Activated naive CD4-positive, alpha-beta T cell (primary cell): Measurements from ENCODE around the gene PCED1B.

Experiments
- DNase-seq, 4 experiments: peaks; one replicate each; lab custom pipeline; 2025; lab: John Stamatoyannopoulos, UW

PCED1B gene

DNA sequence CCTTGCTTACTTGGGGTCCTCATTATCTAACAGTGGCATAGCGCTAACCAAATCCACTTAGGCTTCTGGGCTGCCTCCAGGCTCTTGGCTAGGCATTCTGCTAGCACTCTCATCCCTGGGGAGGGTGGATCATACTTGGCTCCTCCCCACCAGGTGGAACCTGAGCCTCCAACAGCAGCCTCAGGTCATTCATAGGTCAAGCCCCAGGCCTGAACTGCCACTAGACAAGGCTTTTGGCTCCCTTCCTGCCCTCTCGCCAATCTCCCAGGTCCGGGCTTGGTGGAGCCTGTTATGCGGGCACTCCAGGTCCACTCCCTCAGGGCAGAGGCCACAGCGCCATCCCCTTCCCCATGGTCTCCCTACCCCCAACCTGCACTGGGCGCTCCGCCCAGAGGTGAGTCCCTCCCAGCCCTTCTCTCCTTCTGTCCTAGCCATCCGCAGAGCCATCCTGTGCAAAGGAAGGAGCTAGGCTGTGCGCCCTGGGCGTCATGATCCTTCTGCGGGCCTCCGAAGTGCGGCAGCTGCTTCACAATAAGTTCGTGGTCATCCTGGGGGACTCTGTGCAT lies 155.2 kb downstream of the PCED1B start:
- DNase-seq, result no peak

DNA sequence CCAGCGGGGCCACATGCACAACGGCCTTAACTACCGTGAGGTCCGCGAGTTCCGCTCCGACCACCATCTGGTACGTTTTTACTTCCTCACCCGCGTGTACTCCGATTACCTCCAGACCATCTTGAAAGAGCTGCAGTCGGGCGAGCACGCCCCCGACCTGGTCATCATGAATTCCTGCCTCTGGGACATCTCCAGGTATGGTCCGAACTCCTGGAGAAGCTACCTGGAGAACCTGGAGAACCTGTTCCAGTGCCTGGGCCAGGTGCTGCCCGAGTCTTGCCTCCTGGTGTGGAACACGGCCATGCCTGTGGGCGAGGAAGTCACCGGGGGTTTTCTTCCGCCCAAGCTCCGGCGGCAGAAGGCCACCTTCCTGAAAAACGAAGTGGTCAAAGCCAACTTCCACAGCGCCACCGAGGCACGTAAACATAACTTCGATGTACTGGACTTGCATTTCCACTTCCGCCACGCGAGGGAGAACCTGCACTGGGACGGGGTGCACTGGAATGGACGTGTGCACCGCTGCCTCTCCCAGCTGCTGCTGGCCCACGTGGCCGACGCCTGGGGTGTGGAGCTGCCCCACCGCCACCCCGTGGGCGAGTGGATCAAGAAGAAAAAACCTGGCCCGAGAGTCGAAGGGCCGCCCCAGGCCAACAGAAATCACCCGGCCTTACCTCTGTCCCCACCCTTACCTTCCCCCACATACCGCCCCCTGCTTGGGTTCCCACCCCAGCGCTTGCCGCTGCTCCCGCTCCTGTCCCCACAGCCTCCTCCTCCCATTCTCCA lies 156.0 kb downstream of the PCED1B start:
- no peak for DNase-seq

DNA sequence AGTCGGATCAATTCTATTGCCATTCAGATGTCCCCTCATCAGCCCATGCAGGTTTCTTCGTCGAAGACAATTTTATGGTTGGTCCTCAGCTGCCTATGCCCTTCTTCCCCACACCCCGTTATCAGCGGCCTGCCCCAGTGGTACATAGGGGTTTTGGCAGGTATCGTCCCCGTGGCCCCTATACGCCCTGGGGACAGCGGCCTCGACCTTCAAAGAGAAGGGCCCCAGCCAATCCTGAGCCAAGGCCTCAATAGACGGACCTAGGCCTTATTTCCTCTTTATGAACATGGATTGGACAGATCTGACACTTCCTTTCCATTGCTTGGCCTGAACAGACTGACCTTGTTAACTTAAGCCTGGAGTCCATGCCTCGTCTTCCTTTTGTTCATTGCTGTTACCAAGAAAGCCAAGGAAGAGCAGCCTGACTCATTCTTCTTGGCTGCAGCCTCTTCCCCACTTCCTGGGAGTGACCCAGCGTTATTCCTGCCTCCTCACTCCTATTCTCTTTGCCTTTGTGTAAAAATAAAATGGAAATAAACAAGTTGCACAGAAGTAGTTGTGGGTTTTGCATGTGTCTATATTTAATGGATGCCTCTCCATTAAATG lies 156.8 kb downstream of the PCED1B start:
- DNase-seq, result no peak

DNA sequence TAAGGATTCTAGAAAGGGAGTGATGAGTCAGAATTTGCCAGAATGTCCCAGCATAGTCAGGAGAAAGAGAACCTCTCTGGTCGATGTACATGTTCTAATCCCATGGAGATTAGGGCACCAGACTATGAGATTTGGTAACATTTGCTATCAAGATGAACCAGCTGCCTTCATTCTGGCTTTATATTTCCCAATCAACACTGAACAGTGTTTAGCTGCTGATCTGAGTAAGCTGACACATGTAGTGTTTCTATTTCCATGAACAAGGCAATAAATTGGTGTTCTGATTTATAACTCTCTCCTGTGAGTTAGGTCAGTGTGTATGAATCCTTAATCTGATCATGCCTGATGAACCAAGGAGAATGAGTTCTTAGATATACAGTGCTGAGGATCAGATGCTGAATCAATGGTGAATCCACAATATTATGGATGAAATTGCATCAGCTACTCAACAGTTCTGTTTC lies 158.4 kb downstream of the PCED1B start:
- DNase-seq, result no peak

DNA sequence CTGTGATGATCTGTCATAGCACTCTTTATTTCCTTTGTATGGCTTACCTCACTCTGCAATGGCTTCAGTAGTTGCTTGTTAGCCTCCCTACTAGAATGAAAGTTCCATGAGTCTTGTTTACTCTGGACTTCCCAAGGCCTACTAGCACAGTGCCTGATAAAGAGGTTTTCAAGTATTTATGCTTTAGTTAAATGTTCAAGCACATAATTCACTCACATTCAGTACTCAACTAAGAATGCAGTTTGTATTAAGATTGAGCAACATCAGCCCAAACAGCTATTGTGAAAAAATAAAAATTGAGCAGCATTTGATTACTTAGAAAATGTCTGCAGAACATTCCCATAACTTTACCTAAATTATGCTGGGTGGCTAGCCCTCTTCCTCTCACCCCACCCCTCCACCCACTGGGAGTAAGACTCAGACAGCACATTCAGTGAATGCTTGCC lies 159.3 kb downstream of the PCED1B start:
- DNase-seq, result no peak

DNA sequence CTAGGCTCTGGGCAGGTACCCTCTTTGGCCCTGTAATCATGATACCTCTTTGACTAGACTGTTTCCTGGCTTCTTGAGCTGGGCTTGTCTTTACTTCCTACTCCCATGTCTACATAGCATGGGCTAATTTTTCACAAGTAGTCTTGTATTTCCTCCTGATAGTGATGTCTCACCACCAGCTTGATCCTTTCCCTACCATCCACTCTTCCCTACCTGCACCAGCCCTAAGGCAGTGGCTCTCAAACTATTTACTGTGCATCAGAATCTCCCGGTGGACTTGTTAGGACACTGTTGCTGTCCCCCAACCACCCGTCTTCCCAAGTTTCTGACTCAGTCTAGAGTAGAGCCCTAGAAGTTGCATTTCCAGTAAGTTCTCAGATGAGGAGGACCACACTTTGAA lies 163.0 kb downstream of the PCED1B start:
- DNase-seq, result no peak

DNA sequence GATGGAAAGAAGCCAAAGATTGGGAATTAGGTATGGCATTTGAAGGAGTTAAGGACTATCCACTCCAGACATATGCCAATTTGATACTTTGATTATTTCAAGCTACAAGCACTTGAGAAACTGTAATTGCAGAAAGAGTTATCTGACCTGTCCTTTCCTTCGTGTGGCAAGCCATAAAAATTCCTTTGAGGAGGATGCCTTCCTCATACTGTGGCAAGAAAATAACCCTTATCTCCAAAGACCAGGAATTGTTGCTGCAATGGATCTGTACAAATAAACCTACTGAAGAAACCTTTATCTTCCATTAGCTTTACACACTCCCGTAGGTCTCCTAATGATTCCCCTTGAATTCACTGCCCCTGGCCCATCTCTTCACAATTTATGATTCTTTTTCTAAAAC lies 165.4 kb downstream of the PCED1B start:
- DNase-seq, result no peak

DNA sequence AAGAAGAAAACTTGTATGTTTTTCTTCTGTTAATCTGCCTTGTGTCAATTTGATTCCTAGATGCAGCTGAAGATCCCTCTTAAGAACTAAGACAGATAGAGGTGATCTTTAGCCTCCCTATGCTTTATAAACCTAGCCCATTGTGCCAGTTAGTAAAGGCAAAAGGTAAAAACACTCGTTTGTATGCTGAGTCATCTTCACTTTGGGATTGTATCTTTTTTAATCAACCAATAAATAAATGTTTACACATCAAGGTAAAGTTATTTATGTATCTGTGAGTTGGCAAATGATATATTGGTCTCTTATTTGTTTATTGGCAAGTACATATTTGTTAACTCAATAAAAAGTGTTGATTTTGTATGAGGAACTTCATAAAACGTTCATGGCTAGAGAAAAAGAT lies 166.2 kb downstream of the PCED1B start:
- DNase-seq, result no peak

DNA sequence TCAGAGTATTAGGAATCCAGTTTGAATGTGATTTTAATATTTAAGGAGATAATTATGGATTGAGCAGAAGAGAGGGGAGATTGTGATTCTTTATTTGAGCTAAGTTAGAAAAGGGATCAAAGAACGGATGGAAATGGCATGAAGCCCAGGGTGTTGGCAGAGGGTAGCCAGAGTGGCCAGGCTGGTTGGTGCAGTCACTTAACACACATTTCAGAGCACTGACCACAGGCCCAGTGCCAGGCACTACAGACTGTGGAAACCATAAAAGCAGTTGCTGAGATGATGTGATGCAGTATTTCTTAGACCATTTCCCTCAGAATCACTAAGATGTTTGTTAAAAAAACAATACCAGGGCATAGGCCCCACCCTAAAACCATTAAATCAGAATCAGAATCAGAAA lies 168.0 kb downstream of the PCED1B start:
- DNase-seq, result no peak

DNA sequence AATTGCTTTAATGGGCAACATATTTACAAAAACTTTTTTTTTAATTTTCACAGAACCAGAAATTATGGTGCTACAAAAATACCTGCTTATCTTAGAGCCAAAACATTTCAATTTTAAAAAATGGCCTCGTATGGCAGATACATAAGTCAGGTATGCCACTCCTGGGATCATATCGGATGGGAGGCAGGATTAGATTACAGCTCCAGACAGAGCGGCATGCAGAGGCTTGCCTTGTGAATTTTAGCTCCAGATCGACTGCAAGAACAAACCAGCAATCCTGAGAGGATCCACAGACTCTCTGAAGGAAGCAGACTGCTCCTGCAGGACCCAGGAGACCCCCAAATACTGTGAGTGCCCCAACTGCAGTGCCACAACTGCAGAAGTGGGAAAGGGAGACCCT lies 169.7 kb downstream of the PCED1B start:
- no peak for DNase-seq

DNA sequence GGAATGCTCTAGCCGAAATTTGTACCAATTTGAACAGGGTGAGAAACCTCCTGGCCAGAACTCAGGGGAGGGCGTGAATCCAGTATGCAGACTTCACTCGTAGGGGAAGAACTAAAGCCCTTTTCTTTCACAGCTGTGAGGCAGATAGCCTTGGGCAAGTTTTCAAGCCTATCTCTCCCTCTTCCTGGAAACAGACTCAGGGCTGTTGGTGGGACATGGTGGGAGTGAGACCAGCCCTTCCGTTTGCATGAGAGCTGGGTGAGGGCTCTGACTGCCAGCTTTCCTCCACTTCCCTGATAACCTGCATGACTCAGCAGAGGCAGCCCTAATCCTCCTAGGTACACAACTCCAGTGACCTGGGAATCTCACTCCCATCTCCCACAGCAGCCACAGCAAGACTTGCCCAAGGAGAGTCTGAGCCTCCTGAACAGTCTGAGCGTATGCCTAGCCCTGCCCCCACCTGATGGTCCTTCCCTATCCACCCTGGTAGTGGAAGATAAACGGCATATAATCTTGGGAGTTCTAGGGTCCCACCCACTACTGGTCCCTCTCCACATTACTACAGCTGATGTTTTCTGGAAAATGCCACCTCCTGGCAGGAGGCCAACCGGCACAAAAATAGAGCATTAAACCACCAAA lies 170.4 kb downstream of the PCED1B start:
- no peak for DNase-seq

DNA sequence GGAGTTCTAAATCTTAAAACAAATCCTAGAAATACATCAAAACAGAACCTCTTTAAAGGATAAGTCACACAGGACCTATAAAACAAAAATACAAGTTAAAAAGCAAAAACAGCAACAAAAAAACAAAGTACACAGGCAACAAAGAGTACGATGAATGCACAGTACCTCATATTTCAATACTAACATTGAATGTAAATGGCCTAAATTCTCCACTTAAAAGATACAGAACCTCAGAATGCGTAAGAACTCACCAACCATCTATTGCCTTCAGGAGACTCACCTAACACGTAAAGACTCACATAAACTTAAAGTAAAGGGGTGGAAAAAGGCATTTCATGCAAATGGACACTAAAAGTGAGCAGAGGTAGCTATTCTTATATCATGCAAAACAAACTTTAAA lies 172.5 kb downstream of the PCED1B start:
- no peak for DNase-seq

DNA sequence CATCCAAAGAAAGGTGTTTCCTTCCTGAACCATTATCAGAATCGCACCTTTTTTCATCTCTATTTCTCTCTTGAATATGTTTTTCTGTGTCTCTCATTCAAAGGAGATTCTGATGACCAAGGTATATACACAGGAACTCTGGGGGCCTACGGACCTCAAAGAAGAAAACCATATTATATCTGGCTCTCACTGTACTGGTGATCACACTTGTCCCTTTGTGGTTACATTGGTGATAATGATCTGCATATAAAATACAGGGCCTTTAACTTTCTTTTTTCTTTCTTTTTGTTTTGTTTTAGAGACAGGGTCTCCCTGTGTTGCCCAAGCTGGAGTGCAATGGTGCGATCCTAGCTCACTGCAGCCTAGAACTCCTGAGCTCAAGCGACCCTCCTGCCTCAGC lies 185.5 kb downstream of the PCED1B start:
- no peak for DNase-seq

DNA sequence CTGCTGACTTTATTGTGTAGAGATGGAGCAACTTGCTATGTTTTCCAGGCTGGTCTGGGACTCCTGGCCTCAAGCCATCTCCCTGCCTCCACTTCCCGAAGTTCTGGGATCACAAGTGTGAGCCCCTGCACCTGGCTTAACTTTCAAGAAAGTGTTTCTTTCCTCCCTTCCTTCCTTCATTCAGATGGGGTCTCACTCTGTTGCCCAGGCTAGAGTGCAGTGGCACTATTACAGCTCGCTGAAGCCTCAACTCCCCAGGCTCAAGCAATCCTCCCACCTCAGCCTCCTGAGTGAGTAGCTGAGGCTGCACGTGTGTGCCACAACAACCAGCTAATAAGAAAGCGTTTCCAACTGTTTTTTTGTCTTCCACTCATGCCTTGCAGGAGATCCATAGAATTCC lies 186.0 kb downstream of the PCED1B start:
- no peak for DNase-seq

DNA sequence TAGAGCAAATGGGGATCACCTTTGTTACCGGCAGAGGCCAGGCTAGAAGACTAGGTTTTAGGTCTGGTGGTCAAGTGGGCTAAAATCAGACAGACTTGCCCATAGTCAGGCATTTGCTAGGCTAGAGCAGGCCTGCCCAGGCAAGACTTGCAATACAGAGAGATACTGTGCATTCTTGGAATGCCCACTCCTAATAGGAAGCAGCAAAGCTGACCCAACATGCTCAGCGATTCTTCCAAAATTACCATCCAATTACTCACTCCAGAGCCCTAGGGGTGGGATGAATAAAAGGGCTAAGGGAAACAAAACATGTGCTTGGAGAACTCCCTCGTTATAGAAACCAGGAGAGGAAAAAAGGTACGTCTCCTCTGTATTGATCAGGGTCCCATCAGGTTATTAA lies 188.2 kb downstream of the PCED1B start:
- no peak for DNase-seq

DNA sequence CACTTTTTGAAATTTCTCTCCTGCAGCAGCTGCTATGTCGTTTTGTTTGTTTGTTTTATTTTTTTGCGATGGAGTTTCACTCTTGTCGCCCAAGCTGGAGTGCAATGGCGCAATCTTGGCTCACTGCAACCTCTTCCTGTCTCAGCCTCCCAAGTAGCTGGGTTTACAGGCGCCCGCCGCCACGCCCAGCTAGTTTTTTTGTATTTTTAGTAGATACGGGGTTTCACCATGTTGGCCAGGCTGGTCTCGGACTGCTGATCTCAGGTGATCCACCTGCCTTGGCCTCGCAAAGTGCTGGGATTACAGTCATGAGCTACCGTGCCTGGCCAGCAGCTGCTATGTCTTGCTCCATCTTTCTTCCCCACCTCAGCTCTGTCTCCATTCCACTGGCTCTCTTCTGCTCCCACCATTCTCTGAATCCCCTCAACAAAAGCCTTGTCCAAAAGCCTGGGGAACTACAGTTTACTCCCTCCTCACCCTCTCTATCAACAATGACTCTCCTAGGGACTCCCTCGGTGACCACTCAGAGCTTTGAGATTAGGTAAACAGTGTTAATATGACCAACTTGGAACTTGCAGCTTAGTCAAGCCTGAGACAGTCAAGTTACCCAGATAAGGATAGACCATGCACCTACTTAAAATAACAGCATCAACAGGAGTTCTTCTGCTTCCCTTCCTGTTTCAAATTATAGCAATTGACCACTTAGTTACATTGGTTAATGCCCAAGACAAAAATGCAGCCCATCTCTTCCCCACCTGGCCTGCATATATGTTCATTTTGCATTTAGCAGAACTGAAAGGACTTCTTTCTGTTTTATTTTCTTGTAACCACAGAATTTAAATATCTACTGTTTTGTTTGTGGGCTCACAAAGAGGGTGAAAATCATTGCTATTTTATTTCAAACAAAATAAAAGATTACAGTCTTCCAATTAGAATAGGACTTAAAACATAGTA lies 189.4 kb downstream of the PCED1B start:
- DNase-seq, result no peak

DNA sequence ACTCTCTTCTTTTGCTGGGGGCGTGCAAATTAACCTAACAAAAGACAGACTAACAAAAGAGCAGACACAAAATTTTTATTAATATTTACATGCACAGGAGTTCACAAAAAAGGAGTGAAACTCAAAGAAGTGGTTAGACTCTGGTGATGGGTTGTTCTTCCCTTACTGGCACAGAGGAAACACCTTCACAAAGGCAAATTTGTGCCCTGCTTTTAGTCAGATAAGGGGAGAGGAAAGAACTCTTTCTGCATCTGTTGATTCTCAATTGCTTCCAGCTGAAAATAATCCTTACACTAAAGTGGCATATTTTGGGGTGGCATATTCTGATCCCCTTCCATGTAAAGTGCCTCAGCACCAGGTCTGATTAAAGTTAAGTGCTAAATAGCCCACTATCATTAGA lies 190.5 kb downstream of the PCED1B start:
- DNase-seq, result no peak

DNA sequence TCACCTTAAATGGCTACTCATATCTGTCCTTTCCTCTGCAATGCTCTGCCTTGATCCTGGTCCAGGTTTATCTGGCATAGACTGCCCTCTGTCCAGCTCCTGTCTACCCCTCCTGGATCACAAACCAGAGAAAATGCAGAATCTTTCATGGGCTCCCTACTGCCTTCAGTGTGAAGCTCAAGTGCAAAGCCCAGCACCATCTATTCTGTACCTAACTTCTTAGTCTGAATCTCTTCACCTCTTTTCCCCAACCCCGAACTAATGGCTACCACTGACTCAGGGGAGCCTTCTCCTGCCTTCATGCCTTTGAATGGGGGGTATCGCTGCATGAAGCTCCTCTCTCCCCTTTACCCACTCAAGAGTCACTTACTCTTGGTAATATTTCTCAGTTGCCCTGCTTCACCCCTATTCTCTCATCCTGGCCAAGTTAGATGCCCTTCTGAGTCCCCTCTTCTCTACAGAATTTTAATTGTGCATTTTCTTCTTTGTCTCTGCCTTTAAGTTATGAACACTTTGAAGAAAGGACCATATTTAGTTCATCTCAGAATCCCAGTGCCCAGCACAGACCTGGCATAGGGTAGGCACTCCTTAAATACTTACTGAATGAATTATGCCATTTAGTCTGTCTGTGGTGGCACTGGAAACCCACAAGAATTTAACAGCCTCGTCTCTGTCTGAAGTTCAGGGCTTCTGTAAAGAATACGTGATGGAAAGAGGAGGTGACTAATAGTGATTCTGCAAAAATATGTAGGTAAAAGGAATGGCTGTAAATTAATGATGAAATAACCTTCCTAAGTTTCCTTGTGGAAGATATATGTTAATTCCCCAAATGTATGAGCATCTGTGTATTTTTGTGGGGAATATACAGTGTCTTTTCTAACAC lies 191.6 kb downstream of the PCED1B start:
- DNase-seq, result no peak

DNA sequence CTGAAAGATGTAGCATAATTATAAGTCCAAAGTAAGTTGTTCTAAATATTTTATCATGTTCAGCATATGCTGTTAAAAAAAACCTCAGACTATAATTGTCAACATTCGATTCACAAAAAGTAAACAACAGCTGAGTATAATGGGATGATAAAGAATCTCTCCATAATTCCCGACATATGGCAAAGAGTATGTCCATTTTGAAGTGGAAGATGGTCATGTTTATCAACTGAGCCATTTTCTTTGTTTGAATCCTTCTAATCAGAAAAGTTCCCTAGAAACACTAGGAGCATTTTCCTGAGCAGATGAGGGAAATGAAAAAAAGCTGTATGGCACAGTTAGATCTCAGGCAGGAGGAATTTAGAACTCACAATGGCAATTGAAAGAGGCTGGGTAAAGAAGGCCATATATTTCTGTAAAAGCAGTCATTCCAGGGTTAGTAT lies 192.4 kb downstream of the PCED1B start:
- no peak for DNase-seq

DNA sequence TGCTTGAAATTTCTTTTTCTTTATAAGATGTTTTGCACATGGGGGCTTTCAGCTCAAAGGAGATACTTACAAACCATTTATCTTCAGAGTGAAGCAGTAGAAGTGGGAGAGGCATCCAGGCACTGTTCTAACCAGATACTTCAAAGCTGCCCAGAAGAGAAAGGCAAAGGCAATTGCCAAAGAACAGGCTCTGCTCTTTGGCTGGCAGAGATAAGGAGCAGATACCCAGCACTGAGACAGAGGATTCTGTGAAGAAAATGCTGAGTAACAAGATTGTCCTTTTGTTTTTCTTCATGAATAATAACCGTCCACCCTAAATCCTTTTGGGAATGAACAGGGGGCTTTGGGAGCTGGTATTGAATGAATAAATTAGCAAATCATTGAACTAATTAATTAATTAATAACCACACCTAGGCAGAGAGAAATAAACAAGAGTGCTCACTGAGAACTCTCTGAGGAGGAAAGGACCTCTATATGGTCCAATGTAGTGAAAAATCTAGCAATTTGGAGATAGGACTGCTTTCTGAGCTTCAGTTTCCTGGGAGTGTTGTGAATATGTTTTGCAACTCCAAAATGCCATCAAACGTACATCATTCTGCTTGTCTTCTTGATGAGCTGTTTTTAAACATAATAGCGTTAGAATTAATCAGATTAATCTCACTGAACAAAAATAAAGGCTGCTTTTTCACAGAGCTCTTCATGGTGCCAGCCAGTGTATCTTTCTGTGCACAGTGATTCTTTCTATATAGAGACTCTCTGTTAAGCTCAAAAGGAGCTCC lies 193.2 kb downstream of the PCED1B start:
- no peak for DNase-seq
